ENCODE measurements around the gene NEK6.

The NEK6 gene

GRCh38 chr9:124293718-124294506 is 36.2 kb downstream of the NEK6 start:
- in situ Hi-C loops (cut with HindIII; ENCODE audit: low sequenced_read_pairs): loop anchor here (5.0 kb wide), 3 partner anchors 53 to 172 kb away; no protein-coding TSS in a partner anchor

- in situ Hi-C loops (cut with HindIII; ENCODE audit: low sequenced_read_pairs): no loop called here
These were observed 37.5 kb downstream of the NEK6 start for GRCh38 chr9:124295159-124295794.

- in situ Hi-C loops (cut with HindIII; ENCODE audit: low sequenced_read_pairs): no loop called here
These were observed 38.3 kb downstream of the NEK6 start for GRCh38 chr9:124296094-124296493.

- in situ Hi-C loops (cut with HindIII; ENCODE audit: low sequenced_read_pairs): no loop called here
These were observed 39.2 kb downstream of the NEK6 start for GRCh38 chr9:124296796-124297550.

GRCh38 chr9:124297551-124297901 is 39.8 kb downstream of the NEK6 start:
- in situ Hi-C loops (cut with HindIII; ENCODE audit: low sequenced_read_pairs): no loop called here

GRCh38 chr9:124297915-124298645 is 40.3 kb downstream of the NEK6 start:
- in situ Hi-C loops (cut with HindIII; ENCODE audit: low sequenced_read_pairs): no loop called here

DNA sequence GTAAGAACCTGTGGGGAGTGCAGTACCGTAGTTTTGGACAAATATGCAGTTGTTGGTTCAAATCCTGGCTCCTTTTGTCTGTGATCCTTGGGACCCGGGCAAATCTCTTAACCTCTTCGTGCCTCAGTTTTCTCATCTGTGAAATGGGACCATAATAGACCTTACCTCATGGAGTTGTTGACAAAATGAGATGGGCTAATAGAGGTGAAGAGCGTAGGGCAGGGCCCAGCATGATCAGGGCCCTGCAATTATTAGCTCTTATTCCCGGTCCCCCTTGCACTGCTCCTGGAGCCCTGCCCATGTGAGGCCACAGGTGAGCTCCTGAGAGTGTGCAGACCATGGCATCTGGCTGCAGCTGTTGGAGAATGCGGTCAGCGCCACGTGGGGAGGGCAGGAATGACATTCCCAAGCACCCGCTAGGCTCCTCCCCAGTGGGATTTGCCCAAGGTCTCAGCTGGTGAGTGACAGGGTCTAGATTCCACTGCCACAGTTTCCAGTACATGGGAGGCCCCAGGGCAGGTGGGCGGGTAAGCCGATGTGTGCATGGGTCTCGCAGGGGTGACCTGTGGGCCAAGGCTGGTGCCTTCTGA is 41.0 kb downstream of the NEK6 start:
- in situ Hi-C loops (cut with HindIII; ENCODE audit: low sequenced_read_pairs): no loop called here

- in situ Hi-C loops (cut with HindIII; ENCODE audit: low sequenced_read_pairs): loop anchor here (5.0 kb wide), 1 partner anchor 52 kb away; no protein-coding TSS in a partner anchor
These were observed 41.9 kb downstream of the NEK6 start for GRCh38 chr9:124299515-124300090.

DNA sequence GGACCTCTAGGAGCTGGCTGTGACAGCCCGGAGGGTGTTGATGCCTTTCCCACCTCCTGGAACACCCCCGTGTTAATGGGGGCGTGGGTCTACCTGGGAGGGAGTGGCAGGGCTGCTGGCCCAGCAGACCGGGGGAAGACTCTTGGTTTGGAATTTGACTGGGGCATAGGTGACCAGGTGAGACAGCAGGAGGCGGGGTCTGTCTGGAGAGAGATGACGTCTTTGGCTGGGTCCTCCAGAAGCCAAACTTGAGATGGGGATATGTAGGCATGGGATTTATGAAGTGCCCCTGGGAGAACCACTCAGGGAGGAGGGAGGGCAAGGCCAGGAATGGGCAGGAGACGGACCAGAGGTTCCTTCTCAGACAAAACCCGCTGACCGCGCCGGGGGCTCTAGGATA is 42.6 kb downstream of the NEK6 start:
- in situ Hi-C loops (cut with HindIII; ENCODE audit: low sequenced_read_pairs): loop anchor here (5.0 kb wide), 1 partner anchor 53 kb away; no protein-coding TSS in a partner anchor

- in situ Hi-C loops (cut with HindIII; ENCODE audit: low sequenced_read_pairs): loop anchor here (5.0 kb wide), 1 partner anchor 56 kb away; no protein-coding TSS in a partner anchor
These were observed 45.2 kb downstream of the NEK6 start for GRCh38 chr9:124302921-124303320.

GRCh38 chr9:124303762-124304161 is 46.0 kb downstream of the NEK6 start:
- in situ Hi-C loops (cut with HindIII; ENCODE audit: low sequenced_read_pairs): loop anchor here (5.0 kb wide), 1 partner anchor 56 kb away; no protein-coding TSS in a partner anchor

DNA sequence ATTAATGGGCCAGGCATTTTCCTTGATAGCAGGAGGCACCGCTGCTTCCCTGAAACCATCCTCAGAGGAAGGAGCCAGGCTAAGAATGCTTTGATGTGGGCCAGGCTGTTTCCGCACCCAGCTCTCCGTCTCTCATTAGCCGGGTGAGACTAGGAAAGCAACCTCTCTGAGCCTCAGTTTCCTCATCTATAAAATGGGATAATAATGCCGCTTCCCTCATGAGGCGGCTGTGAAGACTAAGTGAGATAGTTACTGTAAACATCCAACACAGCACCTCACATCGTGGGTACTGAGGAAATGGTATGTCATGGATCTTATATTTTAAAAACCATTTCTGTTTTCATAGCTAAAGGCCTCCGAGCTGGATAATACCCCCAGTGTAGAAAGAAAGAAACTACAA is 46.5 kb downstream of the NEK6 start:
- in situ Hi-C loops (cut with HindIII; ENCODE audit: low sequenced_read_pairs): loop anchor here (5.0 kb wide), 1 partner anchor 57 kb away; no protein-coding TSS in a partner anchor

DNA sequence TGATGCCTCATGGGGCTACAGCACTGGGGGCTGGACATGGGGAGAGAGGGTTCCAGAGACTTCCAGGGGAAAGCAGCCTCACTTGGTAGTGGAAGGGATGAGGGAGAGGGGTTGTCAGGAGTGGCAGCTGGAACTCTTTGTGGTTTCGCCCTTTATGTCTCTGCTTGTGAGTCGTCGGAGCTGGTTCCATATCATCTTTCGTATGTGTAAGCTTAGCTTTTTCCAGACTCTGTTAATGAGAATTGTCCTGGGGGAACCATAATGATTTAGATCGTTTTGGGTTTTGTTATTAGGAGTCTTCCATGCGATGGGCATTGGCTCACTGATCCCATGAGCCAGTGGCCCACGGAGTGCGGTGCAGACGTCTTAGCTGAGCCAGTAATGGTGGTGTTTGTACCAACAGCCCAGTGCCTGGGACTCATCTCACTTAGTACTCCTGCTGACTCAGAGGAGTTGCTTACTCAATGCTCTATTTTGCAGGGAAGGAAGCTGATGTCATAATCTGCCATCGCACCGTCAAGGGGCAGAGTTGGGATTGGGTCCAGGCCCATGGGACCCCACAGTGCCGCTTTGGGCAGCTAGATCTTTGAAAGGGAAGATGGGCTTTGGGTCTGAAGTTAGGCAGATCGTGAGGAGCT is 48.5 kb downstream of the NEK6 start:
- in situ Hi-C loops (cut with HindIII; ENCODE audit: low sequenced_read_pairs): no loop called here

GRCh38 chr9:124307379-124308030 is 49.8 kb downstream of the NEK6 start:
- in situ Hi-C loops (cut with HindIII; ENCODE audit: low sequenced_read_pairs): no loop called here

GRCh38 chr9:124308606-124309491 is 51.1 kb downstream of the NEK6 start:
- in situ Hi-C loops (cut with HindIII; ENCODE audit: low sequenced_read_pairs): no loop called here

- in situ Hi-C loops (cut with HindIII; ENCODE audit: low sequenced_read_pairs): no loop called here
These were observed 51.9 kb downstream of the NEK6 start for GRCh38 chr9:124309667-124310084.

DNA sequence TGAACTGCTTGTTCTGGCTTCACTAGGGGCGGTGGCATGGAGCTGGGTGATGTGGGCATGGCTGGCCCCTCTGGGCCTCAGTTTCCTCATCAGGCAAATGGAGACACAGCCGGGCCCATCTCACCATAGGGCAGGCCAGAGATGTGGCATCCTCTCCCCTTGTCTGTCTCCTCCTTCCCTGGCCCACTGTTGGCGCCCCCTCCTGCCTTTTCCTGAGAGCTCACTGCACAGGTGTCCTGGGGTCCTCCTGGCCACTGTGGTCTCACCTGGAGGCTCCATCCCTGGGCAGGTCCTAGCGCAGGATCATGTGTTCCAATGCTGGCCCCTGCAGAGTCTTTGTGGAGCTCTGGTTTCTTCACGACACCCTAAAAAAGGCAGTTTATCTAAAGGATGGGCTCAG is 53.5 kb downstream of the NEK6 start:
- in situ Hi-C loops (cut with HindIII; ENCODE audit: low sequenced_read_pairs): no loop called here
